H9 (cell line): ENCODE measurements around the gene RFNG. TPM values are rescaled to one million over a fixed set of nuclear protein-coding genes. Genes with fewer than 3 reads are reported as not detected.

ENCODE experiments used
- DNase-seq: peaks from one replicate; pipeline ENCODE4 v3.0.0-alpha.2; 2017
- H2AFZ ChIP-seq: one replicate; pipeline ENCODE4 v1.6.1; 2013; ENCODE audit warnings: mild to moderate bottlenecking, low read length, control low read depth, moderate library complexity
- H2AK5ac ChIP-seq: 2 replicates; pipeline ENCODE4 v1.6.1; 2013; ENCODE audit warnings: low read length, control low read depth, mixed read lengths; ENCODE audit not compliant: insufficient read length
- H2BK120ac ChIP-seq: one replicate; pipeline ENCODE4 v1.6.1; 2013; ENCODE audit warnings: low read depth, mild to moderate bottlenecking, low read length, control low read depth, inconsistent platforms; ENCODE audit not compliant: poor library complexity, severe bottlenecking
- H2BK12ac ChIP-seq: 2 replicates; pipeline ENCODE4 v1.6.1; 2013; ENCODE audit warnings: low read length, control low read depth, mixed read lengths, low read depth; ENCODE audit not compliant: insufficient read length
- H2BK15ac ChIP-seq: 2 replicates; pipeline ENCODE4 v1.6.1; 2013; ENCODE audit warnings: low read depth, low read length, control low read depth
- H2BK20ac ChIP-seq: one replicate; pipeline ENCODE4 v1.6.1; 2013; ENCODE audit warnings: low read depth, mild to moderate bottlenecking, low read length, control low read depth, inconsistent platforms; ENCODE audit not compliant: poor library complexity, severe bottlenecking
- H2BK5ac ChIP-seq: 2 replicates; pipeline ENCODE4 v1.6.1; 2013; ENCODE audit warnings: low read length, control low read depth, mixed read lengths; ENCODE audit not compliant: insufficient read length
- H3K14ac ChIP-seq: 2 replicates; pipeline ENCODE4 v1.6.1; 2013; ENCODE audit warnings: low read length, control low read depth; ENCODE audit not compliant: insufficient read depth
- H3K18ac ChIP-seq: 2 replicates; pipeline ENCODE4 v1.6.1; 2013; ENCODE audit warnings: low read depth, mild to moderate bottlenecking, mixed read lengths, low read length, control low read depth; ENCODE audit not compliant: insufficient read length
- H3K23ac ChIP-seq: 2 replicates; pipeline ENCODE4 v1.6.1; 2013; ENCODE audit warnings: low read length, control low read depth, mixed read lengths, low read depth; ENCODE audit not compliant: insufficient read length
- H3K23me2 ChIP-seq: 2 replicates; pipeline ENCODE4 v1.6.1; 2013; ENCODE audit warnings: low read depth, mild to moderate bottlenecking, mixed read lengths, low read length, control low read depth; ENCODE audit not compliant: insufficient read length, poor library complexity, severe bottlenecking
- H3K27ac ChIP-seq: 2 replicates; pipeline ENCODE4 v1.5.1; 2013; ENCODE audit warnings: low read length, control low read depth, mixed read lengths, low read depth; ENCODE audit not compliant: insufficient read length
- H3K27me3 ChIP-seq: 2 replicates; pipeline ENCODE4 v1.6.1; 2013; ENCODE audit warnings: low read length, control low read depth, inconsistent platforms; ENCODE audit not compliant: insufficient read depth
- H3K4ac ChIP-seq: 2 replicates; pipeline ENCODE4 v1.6.1; 2013; ENCODE audit warnings: low read depth, mild to moderate bottlenecking, control low read depth, inconsistent platforms, low read length, moderate library complexity
- H3K4me1 ChIP-seq: 2 replicates; pipeline ENCODE4 v1.6.1; 2013; ENCODE audit warnings: low read length, control low read depth, inconsistent platforms; ENCODE audit not compliant: insufficient read depth
- H3K4me2 ChIP-seq: 2 replicates; pipeline ENCODE4 v1.6.1; 2013; ENCODE audit warnings: low read length, control low read depth, mixed read lengths; ENCODE audit not compliant: insufficient read length, insufficient read depth
- H3K56ac ChIP-seq: 2 replicates; pipeline ENCODE4 v1.6.1; 2013; ENCODE audit warnings: low read depth, mild to moderate bottlenecking, mixed read lengths, low read length, control low read depth; ENCODE audit not compliant: insufficient read length
- H3K79me1 ChIP-seq: 2 replicates; pipeline ENCODE4 v1.6.1; 2013; ENCODE audit warnings: low read depth, mild to moderate bottlenecking, moderate library complexity, low read length, control low read depth, inconsistent platforms; ENCODE audit not compliant: insufficient read depth, poor library complexity, severe bottlenecking
- H3K79me2 ChIP-seq: 2 replicates; pipeline ENCODE4 v1.6.1; 2013; ENCODE audit warnings: low read length, control low read depth, inconsistent platforms; ENCODE audit not compliant: insufficient read depth
- H3K9ac ChIP-seq: 2 replicates; pipeline ENCODE4 v1.6.1; 2013; ENCODE audit warnings: low read length, control low read depth, mixed read lengths; ENCODE audit not compliant: insufficient read length; ENCODE audit errors: extremely low read depth
- H3K9me3 ChIP-seq: one replicate; pipeline ENCODE4 v1.6.1; 2013; ENCODE audit warnings: low read depth, low read length, inconsistent platforms; ENCODE audit not compliant: control insufficient read depth
- H3T11ph ChIP-seq: one replicate; pipeline ENCODE4 v1.6.1; 2013; ENCODE audit warnings: mild to moderate bottlenecking, low read length, control low read depth, inconsistent platforms
- H4K20me1 ChIP-seq: one replicate; pipeline ENCODE4 v1.6.1; 2013; ENCODE audit not compliant: control insufficient read depth, insufficient read length, insufficient read depth
- H4K5ac ChIP-seq: 2 replicates; pipeline ENCODE4 v1.6.1; 2013; ENCODE audit warnings: low read depth, mild to moderate bottlenecking, mixed read lengths, low read length, control low read depth; ENCODE audit not compliant: insufficient read length
- H4K8ac ChIP-seq: replicated peaks from 2 replicates; pipeline ENCODE4 v1.6.1; 2013; ENCODE audit warnings: low read length, control low read depth, mixed read lengths, low read depth; ENCODE audit not compliant: insufficient read length
- H4K91ac ChIP-seq: 2 replicates; pipeline ENCODE4 v1.6.1; 2013; ENCODE audit warnings: low read depth, mild to moderate bottlenecking, moderate library complexity, mixed read lengths, low read length, control low read depth; ENCODE audit not compliant: insufficient read length
- H3K27ac Mint-ChIP-seq, 3 experiments: 2 replicates in 2 of 3; 3 replicates in 1 of 3; pipeline ENCODE4 v1.8.0; 2020 to 2021; ENCODE audit warnings: mixed read lengths in 3 of 3, mild to moderate bottlenecking in 1 of 3, moderate library complexity in 1 of 3
- H3K27me3 Mint-ChIP-seq: 2 replicates; pipeline ENCODE4 v1.8.0; 2021; ENCODE audit warnings: low read depth, mild to moderate bottlenecking, moderate library complexity, mixed read lengths
- H3K36me3 Mint-ChIP-seq, 3 experiments: 2 replicates in 2 of 3; 3 replicates in 1 of 3; pipeline ENCODE4 v1.8.0; 2020 to 2021; ENCODE audit warnings: low read depth in 3 of 3, mixed read lengths in 3 of 3; ENCODE audit not compliant: insufficient read depth in 1 of 3
- H3K4me1 Mint-ChIP-seq, 2 experiments: 2 replicates each; pipeline ENCODE4 v1.8.0; 2020; ENCODE audit warnings: mixed read lengths in 2 of 2
- H3K4me3 Mint-ChIP-seq, 2 experiments: 2 replicates in 1 of 2; 3 replicates in 1 of 2; pipeline ENCODE4 v1.8.0; 2020 to 2021; ENCODE audit warnings: mild to moderate bottlenecking in 2 of 2, mixed read lengths in 2 of 2, moderate library complexity in 1 of 2
- H3K9me3 Mint-ChIP-seq, 2 experiments: 2 replicates in 1 of 2; 3 replicates in 1 of 2; pipeline ENCODE4 v1.8.0; 2020; ENCODE audit warnings: mild to moderate bottlenecking in 2 of 2, mixed read lengths in 2 of 2, moderate library complexity in 1 of 2
- CTCF ChIP-seq: fragments of 200-600 bp; sonication (generic); conservative IDR thresholded peaks from 3 replicates; pipeline ENCODE4 v1.8.0; 2021; ENCODE audit warnings: antibody characterized with exemption, mild to moderate bottlenecking
- WGBS: extraction: QIAGEN DNeasy Blood & Tissue Kit; methylation state at CpG from one replicate; pipeline ENCODE4 v1.1.7; 2013; ENCODE audit warnings: missing lambda C conversion rate, low lambda C conversion rate, mixed read lengths; ENCODE audit not compliant: insufficient read length; ENCODE audit errors: extremely low coverage; 5-methylcytosine and 5-hydroxymethylcytosine counted together
- total RNA-seq: library from RNA; stranded (reverse); gene quantifications from 2 replicates; pipeline ENCODE4 v1.2.1, GENCODE V29; 2021

RFNG gene
- total RNA-seq, 1 experiment from 2014 or later, result 34.0 TPM

GRCh38 chr17:82080048-82080788 lies 28.6 kb upstream of the RFNG start:
- Histone ChIP-seq H3K4ac (no peak overlapping the region), H3K79me2 (no peaks in the 10 kb centered on the region), H3K18ac (no peak overlapping the region), H2AK5ac (no peak overlapping the region), H4K20me1 (no peaks in the 10 kb centered on the region), H2BK5ac (no peak overlapping the region), H2BK12ac (no peak overlapping the region), H2BK120ac (no peak overlapping the region), H2BK15ac (no peak overlapping the region), H3K9me3 (no peaks in the 10 kb centered on the region), H3K23me2 (no peaks in the 10 kb centered on the region), H3K23ac (no peak overlapping the region), H3K4me2 (no peak overlapping the region), H3K14ac (no peak overlapping the region), H4K91ac (no peak overlapping the region), H3K9ac (no peak overlapping the region), H2AFZ (no peak overlapping the region), H3K4me1 (no peaks in the 10 kb centered on the region), H3T11ph (no peak overlapping the region), H4K8ac (no peak overlapping the region), H3K27me3 (no peaks in the 10 kb centered on the region), H3K79me1 (no peaks in the 10 kb centered on the region), H4K5ac (no peak overlapping the region), H3K56ac (no peak overlapping the region), H2BK20ac (no peak overlapping the region), H3K27ac (no peak overlapping the region)
- H3K27ac Mint-ChIP-seq, result peak overlapping the region in 1 of 3 experiments; percentile 40; a peak in 1 of 7 replicates
- H3K9me3 Mint-ChIP-seq, result no peaks in the 10 kb centered on the region
- no peak for TF ChIP-seq CTCF
- WGBS, result no CpG with 5 or more reads among the region's 36 CpGs
- DNase-seq, result no peak
- peaks cover 6% of the 10 kb centered on the region for H3K27me3 Mint-ChIP-seq
- H3K4me3 Mint-ChIP-seq, result no peak overlapping the region
- no peaks in the 10 kb centered on the region; a peak in 2 of 4 replicates for H3K4me1 Mint-ChIP-seq
- H3K36me3 Mint-ChIP-seq, result peaks cover 24 to 58% (median 50%) of the 10 kb centered on the region in 3 experiments; a peak in 6 of 7 replicates
